Measurements from ENCODE around the gene RYR1.
"Not testable (repeated sequence)": the region's sequence is repeated elsewhere in the genome, so short reads cannot be mapped to it uniquely, and the experiment has no call there.

The RYR1 gene

DNA sequence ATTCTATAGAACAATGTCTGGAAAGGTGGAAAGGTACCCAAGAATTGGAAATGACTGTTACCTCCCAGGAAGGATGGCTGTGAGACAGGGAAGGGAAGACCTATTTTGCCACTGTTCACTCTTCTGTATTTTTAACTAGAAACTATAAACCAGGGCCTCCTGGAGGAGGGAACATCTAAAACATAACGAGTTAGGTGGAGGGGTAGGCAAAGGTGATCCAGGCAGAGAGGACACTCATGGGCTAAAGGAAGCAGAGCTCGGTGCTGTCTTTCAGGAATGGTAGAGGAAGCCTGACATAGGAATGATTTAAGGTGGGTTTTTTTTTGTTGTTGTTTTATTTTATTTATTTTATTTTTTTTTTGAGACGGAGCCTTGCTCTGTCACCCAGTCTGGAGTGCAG, 191.3 kb downstream of the RYR1 start:
- no peak for DNase-seq

DNA sequence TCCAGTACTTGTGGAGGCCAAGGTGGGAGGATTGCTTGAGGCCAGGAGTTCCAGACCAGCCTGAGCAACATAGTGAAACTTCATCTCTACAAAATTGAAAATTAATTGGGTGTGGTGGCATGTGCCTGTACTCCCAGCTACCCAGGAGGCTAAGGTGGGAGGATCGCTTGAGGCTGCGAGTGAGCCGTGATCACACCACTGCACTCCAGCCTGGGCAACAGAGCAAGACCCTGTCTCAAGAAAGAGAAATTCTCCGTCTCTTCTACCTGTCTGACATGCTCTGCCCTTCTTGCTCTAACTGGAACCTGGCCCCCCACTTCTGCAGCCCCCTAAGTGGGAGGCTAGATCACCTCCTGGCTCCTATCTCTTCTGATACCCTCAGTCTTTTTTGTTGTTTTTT, 192.9 kb downstream of the RYR1 start:
- no peak for DNase-seq

DNA sequence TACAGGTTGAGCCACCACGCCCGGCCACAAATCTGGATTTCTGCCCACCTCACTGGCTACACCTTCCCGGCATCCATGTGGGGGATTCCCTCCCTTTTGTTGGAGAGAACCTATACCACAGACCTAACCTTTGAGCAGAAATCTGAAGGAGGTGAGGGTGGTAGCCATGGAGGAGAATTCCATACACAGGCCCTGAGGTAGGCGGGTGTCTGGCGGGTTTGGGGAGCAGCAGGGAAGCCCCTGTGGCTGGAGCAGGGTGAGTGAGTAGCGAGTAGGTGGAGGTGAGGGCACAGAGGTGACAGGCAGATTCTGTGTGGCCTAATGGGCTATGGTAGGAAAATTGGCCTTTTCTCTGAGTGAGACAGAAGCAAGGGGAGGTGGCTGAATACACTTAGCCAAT, 196.1 kb downstream of the RYR1 start:
- no peak for DNase-seq

DNA sequence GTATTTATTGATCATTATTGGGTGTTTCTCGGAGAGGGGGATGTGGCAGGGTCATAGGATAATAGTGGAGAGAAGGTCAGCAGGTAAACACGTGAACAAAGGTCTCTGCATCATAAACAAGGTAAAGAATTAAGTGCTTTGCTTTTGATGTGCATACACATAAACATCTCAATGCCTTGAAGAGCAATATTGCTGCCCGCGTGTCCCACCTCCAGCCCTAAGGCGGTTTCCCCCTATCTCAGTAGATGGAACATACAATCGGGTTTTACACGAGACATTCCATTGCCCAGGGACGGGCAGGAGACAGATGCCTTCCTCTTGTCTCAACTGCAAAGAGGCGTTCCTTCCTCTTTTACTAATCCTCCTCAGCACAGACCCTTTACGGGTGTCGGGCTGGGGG, 197.8 kb downstream of the RYR1 start:
- not testable (repeated sequence) for DNase-seq

DNA sequence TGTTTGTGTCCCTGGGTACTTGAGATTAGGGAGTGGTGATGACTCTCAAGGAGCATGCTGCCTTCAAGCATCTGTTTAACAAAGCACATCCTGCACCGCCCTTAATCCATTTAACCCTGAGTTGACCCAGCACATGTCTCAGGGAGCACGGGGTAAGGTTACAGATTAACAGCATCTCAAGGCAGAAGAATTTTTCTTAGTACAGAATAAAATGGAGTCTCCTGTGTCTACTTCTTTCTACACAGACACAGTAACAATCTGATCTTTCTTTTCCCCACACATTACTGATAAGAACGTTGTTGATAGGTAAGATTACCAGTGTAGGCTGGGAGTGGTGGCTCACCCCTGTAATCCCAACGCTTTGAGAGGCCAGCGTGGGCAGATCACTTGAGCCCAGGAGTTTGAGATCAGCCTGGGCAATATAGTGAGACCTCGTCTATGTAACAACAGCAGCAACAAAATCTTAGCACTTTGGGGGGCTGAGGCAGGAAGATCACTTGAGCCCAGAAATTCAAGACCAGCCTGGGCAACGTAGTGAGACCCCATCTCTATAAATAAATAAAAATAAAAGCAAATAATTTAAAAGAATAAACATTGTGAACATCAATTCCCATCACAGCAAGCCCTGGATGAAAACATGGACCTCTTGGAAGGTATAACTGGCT, 198.5 kb downstream of the RYR1 start:
- DNase-seq: not testable (repeated sequence)

DNA sequence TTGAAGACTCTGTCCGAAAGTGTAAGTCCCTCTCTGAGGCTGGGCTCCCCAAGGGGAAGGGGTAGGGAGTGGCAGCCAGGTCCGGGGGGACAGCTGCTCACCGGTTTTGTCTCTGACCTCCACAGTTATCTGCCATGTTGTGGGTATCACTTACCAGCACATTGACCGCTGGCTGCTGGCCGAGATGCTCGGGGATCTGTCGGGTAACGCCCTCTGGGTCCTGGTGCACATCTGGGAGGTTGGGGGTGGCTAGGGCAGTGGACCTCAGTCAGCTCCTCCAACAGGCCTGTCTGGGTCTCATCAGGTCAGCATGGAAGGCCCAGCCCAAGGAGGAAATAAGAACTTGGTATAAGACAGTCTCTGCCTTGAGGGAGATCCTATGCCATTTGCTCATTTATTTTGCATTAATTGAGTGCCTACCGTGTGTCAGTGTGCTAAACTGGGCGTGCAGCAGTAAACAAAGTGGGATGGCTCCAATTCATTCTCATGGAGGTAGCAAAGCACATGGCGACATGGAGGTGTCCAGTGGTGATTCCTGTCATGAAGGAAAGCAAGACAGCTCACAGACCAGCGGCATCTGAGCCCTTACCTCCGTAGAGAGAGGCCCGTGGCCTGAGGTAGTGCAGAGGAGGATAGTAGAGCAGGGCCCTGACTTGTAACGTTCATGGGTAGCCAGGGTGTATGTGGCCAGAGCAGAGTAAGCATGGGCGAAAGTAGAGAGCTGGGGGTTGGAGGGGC, 199.2 kb downstream of the RYR1 start:
- DNase-seq: no peak

DNA sequence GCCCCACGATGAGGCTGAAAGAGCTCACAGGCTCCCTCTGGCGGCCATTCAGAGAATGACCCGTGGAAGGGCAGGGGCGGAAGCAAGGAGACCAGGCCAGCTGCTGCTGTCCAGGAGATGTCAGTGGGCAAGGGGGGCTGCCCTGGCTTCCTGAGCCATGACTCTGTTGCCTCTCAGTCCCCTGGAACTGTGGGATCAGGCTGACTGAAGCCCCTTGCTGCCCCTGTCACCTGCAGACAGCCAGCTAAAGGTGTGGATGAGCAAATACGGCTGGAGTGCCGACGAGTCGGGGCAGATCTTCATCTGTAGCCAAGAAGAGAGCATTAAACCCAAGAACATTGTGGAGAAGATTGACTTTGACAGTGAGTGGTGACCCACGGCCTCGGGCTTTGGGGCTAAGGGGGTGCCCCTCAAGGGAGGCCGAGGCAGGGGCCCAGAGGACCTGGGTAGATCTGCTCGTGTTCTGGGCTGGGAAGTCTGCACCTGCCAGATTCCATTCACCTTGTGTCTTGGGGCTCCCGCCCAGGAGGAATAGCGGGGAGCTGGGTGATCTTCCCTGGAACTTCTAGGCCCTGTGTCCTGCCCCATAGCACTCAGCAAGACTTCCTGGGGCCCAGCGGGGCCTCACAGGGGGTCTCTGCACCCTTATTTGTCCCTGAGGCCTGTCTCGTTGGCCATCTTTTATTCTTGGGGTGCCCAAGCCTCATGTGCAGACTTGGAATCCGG, 201.4 kb downstream of the RYR1 start:
- no peak for DNase-seq

DNA sequence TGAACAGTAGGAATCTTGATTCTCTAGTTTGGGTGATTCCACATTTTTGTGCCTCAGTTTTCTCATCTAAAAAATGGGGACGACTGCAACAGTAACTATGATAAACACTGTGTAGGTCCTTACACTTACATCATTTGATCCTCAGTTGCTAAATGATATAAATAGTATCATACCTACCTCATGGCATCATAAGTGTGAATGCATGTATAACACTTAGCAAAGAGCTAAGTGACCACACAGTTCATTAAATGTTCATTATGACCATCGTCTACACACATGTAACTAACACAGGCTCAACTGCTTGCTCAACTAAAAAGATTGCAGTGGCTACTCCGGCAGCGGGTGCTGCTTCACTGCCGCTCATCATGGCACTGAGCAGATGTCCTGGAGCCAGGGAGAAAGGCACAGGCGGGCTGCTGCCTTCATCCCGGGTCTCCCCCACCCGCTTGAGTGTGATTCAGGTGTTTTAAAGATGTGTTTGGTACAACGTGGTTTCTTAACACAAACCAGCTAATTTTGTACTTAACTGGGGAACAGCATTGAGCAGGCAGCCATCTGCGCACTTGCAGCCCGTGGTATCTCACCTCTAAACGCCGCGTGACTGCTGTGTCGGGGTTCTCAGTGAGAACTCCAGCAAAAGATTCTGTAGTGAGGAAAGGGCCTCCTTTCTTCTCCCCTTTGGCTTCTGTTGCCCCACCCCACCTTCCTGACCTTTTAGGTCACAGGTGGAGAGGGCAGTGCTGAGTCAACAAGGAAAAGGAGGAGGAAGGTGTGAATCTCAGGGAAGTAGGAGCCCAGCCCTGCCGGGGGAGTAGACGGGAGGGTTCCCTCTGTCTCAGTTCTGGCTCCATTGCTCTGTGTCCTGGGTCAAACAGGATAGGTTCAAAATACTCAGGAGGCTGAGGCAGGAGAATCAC, 202.2 kb downstream of the RYR1 start:
- no peak for DNase-seq
